Transverse colon (tissue), 4 donors: ENCODE results near the gene TEX19. TPM values are rescaled to one million over a fixed set of nuclear protein-coding genes. Genes with fewer than 3 reads are reported as not detected.

Experiments used
- DNase-seq: peaks from one replicate; pipeline ENCODE4 v3.0.0-alpha.2; 2019
- H3K27ac ChIP-seq, 4 donors: fragments of 200-600 bp; sonication (generic); 2 replicates each; pipeline ENCODE4 v1.5.1; 2016 to 2018; ENCODE audit warnings: inconsistent platforms in 4 of 4
- H3K27me3 ChIP-seq: fragments of 200-600 bp; sonication (generic); 2 replicates; pipeline ENCODE4 v1.5.1; 2017; ENCODE audit warnings: inconsistent platforms
- H3K36me3 ChIP-seq, 4 donors: fragments of 200-600 bp; sonication (generic); 2 replicates each; pipeline ENCODE4 v1.5.1; 2017 to 2019; ENCODE audit warnings: inconsistent platforms in 4 of 4
- H3K4me1 ChIP-seq, 4 donors: fragments of 200-600 bp; sonication (generic); 2 replicates each; pipeline ENCODE4 v1.5.1; 2017 to 2020; ENCODE audit warnings: inconsistent platforms in 4 of 4
- H3K4me3 ChIP-seq, 4 donors: fragments of 200-600 bp; sonication (generic); 1 replicate in 1 of 4; 2 replicates in 3 of 4; pipeline versions ENCODE4 v1.5.1 to v1.6.1; 2017 to 2019; ENCODE audit warnings: inconsistent platforms in 4 of 4
- H3K9me3 ChIP-seq, 2 donors: fragments of 200-600 bp; sonication (generic); 2 replicates each; pipeline ENCODE4 v1.5.1; 2017 to 2019; ENCODE audit warnings: inconsistent platforms in 2 of 2
- CTCF ChIP-seq, 5 experiments: fragments of 200-600 bp in 3 of 5; fragments of 450-650 bp in 2 of 5; sonication (generic) in 3 of 5; IDR thresholded peaks; 1 replicate in 2 of 5; 2 replicates in 3 of 5; pipeline ENCODE4 v1.5.1; 2016 to 2017; ENCODE audit warnings: antibody characterized with exemption in 5 of 5, inconsistent platforms in 3 of 5, mild to moderate bottlenecking in 2 of 5, moderate library complexity in 1 of 5
- EP300 ChIP-seq: sonication (generic); formaldehyde crosslinking; IDR thresholded peaks from one replicate; pipeline ENCODE4 v1.6.1; 2017; ENCODE audit warnings: antibody characterized with exemption, low read depth
- POLR2A ChIP-seq: fragments of 450-650 bp; IDR thresholded peaks from one replicate; pipeline ENCODE4 v1.6.1; 2016; ENCODE audit warnings: antibody characterized with exemption, mild to moderate bottlenecking, moderate library complexity
- POLR2AphosphoS5 ChIP-seq, 3 donors: sonication (generic); formaldehyde crosslinking; IDR thresholded peaks; one replicate each; pipeline ENCODE4 v1.6.1; 2016; ENCODE audit warnings: antibody characterized with exemption in 3 of 3
- WGBS, 2 donors: methylation state at CpG; one replicate each; pipeline ENCODE4 v1.1.5; 2018; ENCODE audit warnings: low coverage in 1 of 2; 5-methylcytosine and 5-hydroxymethylcytosine counted together
- in situ Hi-C, 4 donors: fragments of 200-750 bp; cut with MboI; loops; one replicate each; pipeline versions ENCODE4 v1.15.0 to v1.15.1; 2017; ENCODE audit warnings: low sequenced_read_pairs in 3 of 4, low pct_ligation_motif_present in 1 of 4, low pct_unique_long_range_greater_than_20kb in 1 of 4
- intact Hi-C: fragments of 100-400 bp; cut with DNase I; formaldehyde crosslinking; loops from one replicate; pipeline ENCODE4 v1.15.1; 2023; ENCODE audit warnings: low total_unique reads
- total RNA-seq, 4 donors: library from RNA; depleted of rRNA; stranded (reverse); fragments of >200 nt; gene quantifications; one replicate each; pipeline ENCODE4 v1.1.0, GENCODE V29; 2016

TEX19 gene
- total RNA-seq, 4 donors from 2014 or later: not detected

- H3K9me3 ChIP-seq: no peaks in the 10 kb centered on the region
- WGBS, 2 donors: 62% methylated on average over 21 of the region's 22 CpGs; no CpG with 5 or more reads in 1 of the 2 donors
- intact Hi-C loops (no loop called here), in situ Hi-C loops (no loop called here)
- TF ChIP-seq POLR2A (no peak), EP300 (no peak), CTCF (IDR thresholded peaks at IDR 0.05) (no peak), POLR2AphosphoS5 (IDR thresholded peaks at IDR 0.05) (no peak)
- no peaks in the 10 kb centered on the region for H3K36me3 ChIP-seq
- peaks cover 69% of the 10 kb centered on the region for H3K27me3 ChIP-seq
- peaks cover 0 to 16% (median 10%) of the 10 kb centered on the region in 4 donors for H3K4me1 ChIP-seq
- no peak for DNase-seq
- no peak overlapping the region for H3K27ac ChIP-seq
- H3K4me3 ChIP-seq: no peak overlapping the region
Observed at GRCh38 chr17:82384051-82384729, 25.1 kb downstream of the TEX19 start.

DNA sequence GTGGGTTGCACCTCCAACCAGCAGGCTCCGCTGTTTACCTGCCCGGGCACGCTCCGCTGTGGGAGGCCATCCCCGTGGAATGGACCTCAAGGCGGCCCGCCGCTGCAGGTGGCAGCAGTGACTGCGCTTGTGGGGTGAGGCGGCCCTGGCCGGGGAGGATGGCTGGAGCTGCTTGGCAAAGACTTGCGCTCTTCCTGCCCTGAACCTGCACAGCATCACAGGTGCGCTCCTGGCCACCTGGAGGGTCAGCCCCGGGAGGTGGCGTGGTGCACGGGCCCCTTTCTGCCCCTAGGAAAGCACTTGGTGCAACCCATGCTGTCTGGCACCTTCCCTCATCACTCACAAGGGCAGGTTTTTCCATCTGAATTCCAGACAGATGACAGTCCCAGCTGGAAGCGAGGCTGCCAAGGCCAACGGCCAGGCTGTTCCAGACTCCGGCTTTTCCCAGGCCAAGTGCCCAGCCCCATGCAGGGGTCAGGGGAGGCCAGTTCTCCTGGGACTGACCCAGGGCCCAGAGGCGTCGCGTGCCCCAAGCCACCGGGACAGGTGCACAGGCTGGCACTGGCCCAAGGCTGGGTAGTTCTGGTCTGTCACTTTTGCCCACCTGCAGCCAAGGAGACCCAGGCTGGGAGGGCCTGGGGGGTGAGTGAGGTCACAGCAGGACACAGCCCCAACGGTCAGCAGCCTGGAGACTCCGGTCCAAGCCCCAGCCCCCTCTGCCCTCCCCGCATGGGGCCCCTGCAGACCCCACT is 25.9 kb downstream of the TEX19 start:
- TF ChIP-seq CTCF (IDR thresholded peaks at IDR 0.05) (peak in 2 of 5 experiments; percentile 20 to 25), EP300 (no peak)
- H3K9me3 ChIP-seq: no peaks in the 10 kb centered on the region
- no peak overlapping the region for H3K27ac ChIP-seq
- no peak overlapping the region for H3K4me3 ChIP-seq
- 33% methylated on average over 24 of the region's 26 CpGs; no CpG with 5 or more reads in 1 of the 2 donors for WGBS, 2 donors
- intact Hi-C loops (no loop called here), in situ Hi-C loops (no loop called here)
- peaks cover 0 to 16% (median 10%) of the 10 kb centered on the region in 4 donors for H3K4me1 ChIP-seq
- H3K36me3 ChIP-seq: no peaks in the 10 kb centered on the region
- DNase-seq: peak; percentile 50
- peaks cover 62% of the 10 kb centered on the region for H3K27me3 ChIP-seq

- DNase-seq: no peak
- TF ChIP-seq CTCF (IDR thresholded peaks at IDR 0.05) (no peak), EP300 (no peak), POLR2A (no peak), POLR2AphosphoS5 (IDR thresholded peaks at IDR 0.05) (no peak)
- Histone ChIP-seq H3K9me3 (no peaks in the 10 kb centered on the region), H3K36me3 (no peaks in the 10 kb centered on the region), H3K27ac (no peak overlapping the region), H3K4me1 (peaks cover 0 to 16% (median 10%) of the 10 kb centered on the region in 4 donors), H3K4me3 (no peak overlapping the region), H3K27me3 (peaks cover 56% of the 10 kb centered on the region)
- 39% methylated on average over 22 of the region's 26 CpGs; no CpG with 5 or more reads in 1 of the 2 donors for WGBS, 2 donors
- intact Hi-C loops (no loop called here), in situ Hi-C loops (no loop called here)
Observed at GRCh38 chr17:82385559-82386254, 26.7 kb downstream of the TEX19 start.

DNA sequence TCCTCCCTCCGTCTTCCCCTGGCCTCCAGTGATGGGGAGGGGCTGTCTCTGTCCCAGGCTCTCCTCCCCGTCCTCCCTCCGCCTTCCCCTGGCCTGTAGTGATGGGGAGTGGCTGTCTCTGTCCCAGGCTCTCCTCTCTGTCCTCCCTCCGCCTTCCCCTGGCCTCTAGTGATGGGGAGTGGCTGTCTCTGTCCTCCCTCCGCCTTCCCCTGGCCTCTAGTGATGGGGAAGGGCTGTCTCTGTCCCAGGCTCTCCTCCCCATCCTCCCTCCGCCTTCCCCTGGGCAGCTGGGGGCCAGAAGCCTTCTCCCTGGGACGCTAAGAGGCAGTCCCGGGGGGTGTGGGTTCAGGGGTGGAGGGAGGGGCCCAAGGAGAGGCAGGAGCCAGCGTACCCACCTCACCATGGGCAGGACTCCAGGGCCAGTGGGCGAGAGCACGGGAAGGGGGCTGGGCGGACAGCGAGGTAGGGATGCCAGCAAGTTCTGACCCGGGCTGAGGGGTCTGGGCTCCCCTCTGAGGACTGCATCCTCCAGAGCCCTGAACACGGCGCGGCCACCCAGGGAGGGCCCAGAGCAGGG is 27.3 kb downstream of the TEX19 start:
- TF ChIP-seq EP300 (no peak), POLR2AphosphoS5 (IDR thresholded peaks at IDR 0.05) (no peak), POLR2A (no peak), CTCF (IDR thresholded peaks at IDR 0.05) (no peak)
- WGBS, 2 donors: 43% methylated on average over 12 of the region's 17 CpGs; no CpG with 5 or more reads in 1 of the 2 donors
- Histone ChIP-seq H3K9me3 (no peaks in the 10 kb centered on the region), H3K4me1 (peaks cover 0 to 16% (median 10%) of the 10 kb centered on the region in 4 donors), H3K27me3 (peaks cover 56% of the 10 kb centered on the region), H3K27ac (no peak overlapping the region), H3K36me3 (no peaks in the 10 kb centered on the region), H3K4me3 (no peak overlapping the region)
- in situ Hi-C loops: no loop called here
- no peak for DNase-seq
- intact Hi-C loops: no loop called here
